Measurements from ENCODE around the gene ARHGAP22.

- TF ChIP-seq, protein P1, sequence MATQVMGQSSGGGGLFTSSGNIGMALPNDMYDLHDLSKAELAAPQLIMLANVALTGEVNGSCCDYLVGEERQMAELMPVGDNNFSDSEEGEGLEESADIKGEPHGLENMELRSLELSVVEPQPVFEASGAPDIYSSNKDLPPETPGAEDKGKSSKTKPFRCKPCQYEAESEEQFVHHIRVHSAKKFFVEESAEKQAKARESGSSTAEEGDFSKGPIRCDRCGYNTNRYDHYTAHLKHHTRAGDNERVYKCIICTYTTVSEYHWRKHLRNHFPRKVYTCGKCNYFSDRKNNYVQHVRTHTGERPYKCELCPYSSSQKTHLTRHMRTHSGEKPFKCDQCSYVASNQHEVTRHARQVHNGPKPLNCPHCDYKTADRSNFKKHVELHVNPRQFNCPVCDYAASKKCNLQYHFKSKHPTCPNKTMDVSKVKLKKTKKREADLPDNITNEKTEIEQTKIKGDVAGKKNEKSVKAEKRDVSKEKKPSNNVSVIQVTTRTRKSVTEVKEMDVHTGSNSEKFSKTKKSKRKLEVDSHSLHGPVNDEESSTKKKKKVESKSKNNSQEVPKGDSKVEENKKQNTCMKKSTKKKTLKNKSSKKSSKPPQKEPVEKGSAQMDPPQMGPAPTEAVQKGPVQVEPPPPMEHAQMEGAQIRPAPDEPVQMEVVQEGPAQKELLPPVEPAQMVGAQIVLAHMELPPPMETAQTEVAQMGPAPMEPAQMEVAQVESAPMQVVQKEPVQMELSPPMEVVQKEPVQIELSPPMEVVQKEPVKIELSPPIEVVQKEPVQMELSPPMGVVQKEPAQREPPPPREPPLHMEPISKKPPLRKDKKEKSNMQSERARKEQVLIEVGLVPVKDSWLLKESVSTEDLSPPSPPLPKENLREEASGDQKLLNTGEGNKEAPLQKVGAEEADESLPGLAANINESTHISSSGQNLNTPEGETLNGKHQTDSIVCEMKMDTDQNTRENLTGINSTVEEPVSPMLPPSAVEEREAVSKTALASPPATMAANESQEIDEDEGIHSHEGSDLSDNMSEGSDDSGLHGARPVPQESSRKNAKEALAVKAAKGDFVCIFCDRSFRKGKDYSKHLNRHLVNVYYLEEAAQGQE (IDR thresholded peaks at IDR 0.05; ENCODE audit: insufficient replicate concordance, low read depth), result no peak
- TF ChIP-seq CTCF (IDR thresholded peaks at IDR 0.05; ENCODE audit: insufficient read depth, low read length) (no peak), POLR2AphosphoS5 (IDR thresholded peaks at IDR 0.05; ENCODE audit: low read depth) (no peak), GABPA (IDR thresholded peaks at IDR 0.05; ENCODE audit: low read depth) (no peak), SPI1 (IDR thresholded peaks at IDR 0.05; ENCODE audit: borderline replicate concordance, low read depth) (no peak)
Measured at GRCh38 chr10:48412933-48413332, 191.9 kb downstream of the ARHGAP22 start.
